ENCODE data around the gene DGCR6.
"Not testable (repeated sequence)": the region's sequence is repeated elsewhere in the genome, so short reads cannot be mapped to it uniquely, and the experiment has no call there.

DGCR6 gene

GRCh38 chr22:18954990-18955571 lies 49.0 kb downstream of the DGCR6 start:
- no peak overlapping the region for H3K9ac ChIP-seq
- H2AFZ ChIP-seq: no peak overlapping the region
- H3K4me1 ChIP-seq: no peaks in the 10 kb centered on the region
- no peak for TF ChIP-seq CTCF (IDR thresholded peaks at IDR 0.05)
- no peaks in the 10 kb centered on the region for H3K9me3 ChIP-seq (ENCODE audit: control insufficient read depth, low read length)
- no peak overlapping the region for H3K27ac ChIP-seq
- no peak overlapping the region for H3K4me3 ChIP-seq (ENCODE audit: low read depth, low read length)
- no peaks in the 10 kb centered on the region for H3K36me3 ChIP-seq (ENCODE audit: control insufficient read depth, insufficient read depth, low read length)
- no peak overlapping the region for H3K4me2 ChIP-seq (ENCODE audit: low read length)
- no peaks in the 10 kb centered on the region for H3K27me3 ChIP-seq (ENCODE audit: control insufficient read depth, insufficient read depth, low read length)
- no peaks in the 10 kb centered on the region for H3K79me2 ChIP-seq

GRCh38 chr22:18955696-18956095 lies 49.6 kb downstream of the DGCR6 start:
- Histone ChIP-seq H3K9me3 (ENCODE audit: control insufficient read depth, low read length) (no peaks in the 10 kb centered on the region), H3K9ac (no peak overlapping the region), H2AFZ (no peak overlapping the region), H3K36me3 (ENCODE audit: control insufficient read depth, insufficient read depth, low read length) (no peaks in the 10 kb centered on the region), H3K4me1 (no peaks in the 10 kb centered on the region), H3K27me3 (ENCODE audit: control insufficient read depth, insufficient read depth, low read length) (no peaks in the 10 kb centered on the region), H3K79me2 (no peaks in the 10 kb centered on the region), H3K4me2 (ENCODE audit: low read length) (no peak overlapping the region), H3K4me3 (ENCODE audit: low read depth, low read length) (no peak overlapping the region), H3K27ac (no peak overlapping the region)
- no peak for TF ChIP-seq CTCF (IDR thresholded peaks at IDR 0.05)

GRCh38 chr22:18956121-18956895 lies 50.2 kb downstream of the DGCR6 start:
- H3K4me1 ChIP-seq; H3K27me3 ChIP-seq (ENCODE audit: control insufficient read depth, insufficient read depth, low read length); H3K9ac ChIP-seq; H3K9me3 ChIP-seq (ENCODE audit: control insufficient read depth, low read length); H3K4me2 ChIP-seq (ENCODE audit: low read length); H3K79me2 ChIP-seq; H2AFZ ChIP-seq; H3K27ac ChIP-seq; H3K36me3 ChIP-seq (ENCODE audit: control insufficient read depth, insufficient read depth, low read length); H3K4me3 ChIP-seq (ENCODE audit: low read depth, low read length): not testable (repeated sequence)

GRCh38 chr22:18956956-18957355 lies 50.8 kb downstream of the DGCR6 start:
- H3K4me1 ChIP-seq; H3K9me3 ChIP-seq (ENCODE audit: control insufficient read depth, low read length); H3K4me3 ChIP-seq (ENCODE audit: low read depth, low read length); H3K9ac ChIP-seq; H3K36me3 ChIP-seq (ENCODE audit: control insufficient read depth, insufficient read depth, low read length); H3K27me3 ChIP-seq (ENCODE audit: control insufficient read depth, insufficient read depth, low read length); H2AFZ ChIP-seq; H3K27ac ChIP-seq; H3K79me2 ChIP-seq; H3K4me2 ChIP-seq (ENCODE audit: low read length): not testable (repeated sequence)

- not testable (repeated sequence) for H3K79me2 ChIP-seq; H3K9me3 ChIP-seq (ENCODE audit: control insufficient read depth, low read length); H3K27ac ChIP-seq; H3K9ac ChIP-seq; H2AFZ ChIP-seq; H3K4me1 ChIP-seq; H3K36me3 ChIP-seq (ENCODE audit: control insufficient read depth, insufficient read depth, low read length); H3K4me2 ChIP-seq (ENCODE audit: low read length); H3K27me3 ChIP-seq (ENCODE audit: control insufficient read depth, insufficient read depth, low read length); H3K4me3 ChIP-seq (ENCODE audit: low read depth, low read length)
Measured at GRCh38 chr22:18957621-18958320, 51.7 kb downstream of the DGCR6 start.

- not testable (repeated sequence) for H3K4me3 ChIP-seq (ENCODE audit: low read depth, low read length); H3K79me2 ChIP-seq; H3K27ac ChIP-seq; H3K4me1 ChIP-seq; H3K9me3 ChIP-seq (ENCODE audit: control insufficient read depth, low read length); H3K36me3 ChIP-seq (ENCODE audit: control insufficient read depth, insufficient read depth, low read length); H2AFZ ChIP-seq; H3K9ac ChIP-seq; H3K4me2 ChIP-seq (ENCODE audit: low read length); H3K27me3 ChIP-seq (ENCODE audit: control insufficient read depth, insufficient read depth, low read length)
Measured at GRCh38 chr22:18958321-18958705, 52.2 kb downstream of the DGCR6 start.

GRCh38 chr22:18958738-18959137 lies 52.6 kb downstream of the DGCR6 start:
- not testable (repeated sequence) for H3K27me3 ChIP-seq (ENCODE audit: control insufficient read depth, insufficient read depth, low read length); H3K4me2 ChIP-seq (ENCODE audit: low read length); H3K4me3 ChIP-seq (ENCODE audit: low read depth, low read length); H2AFZ ChIP-seq; H3K4me1 ChIP-seq; H3K9ac ChIP-seq; H3K27ac ChIP-seq; H3K36me3 ChIP-seq (ENCODE audit: control insufficient read depth, insufficient read depth, low read length); H3K9me3 ChIP-seq (ENCODE audit: control insufficient read depth, low read length); H3K79me2 ChIP-seq

GRCh38 chr22:18959266-18959665 lies 53.1 kb downstream of the DGCR6 start:
- not testable (repeated sequence) for H3K79me2 ChIP-seq, H3K27ac ChIP-seq, H2AFZ ChIP-seq

GRCh38 chr22:18959741-18960140 lies 53.6 kb downstream of the DGCR6 start:
- not testable (repeated sequence) for H3K4me3 ChIP-seq (ENCODE audit: low read depth, low read length); H3K27ac ChIP-seq; H3K4me1 ChIP-seq; H3K9ac ChIP-seq; H3K4me2 ChIP-seq (ENCODE audit: low read length); H3K79me2 ChIP-seq; H2AFZ ChIP-seq; H3K36me3 ChIP-seq (ENCODE audit: control insufficient read depth, insufficient read depth, low read length); H3K27me3 ChIP-seq (ENCODE audit: control insufficient read depth, insufficient read depth, low read length); H3K9me3 ChIP-seq (ENCODE audit: control insufficient read depth, low read length)

More at GRCh38 chr22:18959266-18959665, 53.1 kb downstream of the DGCR6 start:
- H3K4me3 ChIP-seq (ENCODE audit: low read depth, low read length); H3K27me3 ChIP-seq (ENCODE audit: control insufficient read depth, insufficient read depth, low read length); H3K4me2 ChIP-seq (ENCODE audit: low read length); H3K36me3 ChIP-seq (ENCODE audit: control insufficient read depth, insufficient read depth, low read length); H3K4me1 ChIP-seq; H3K9me3 ChIP-seq (ENCODE audit: control insufficient read depth, low read length); H3K9ac ChIP-seq: not testable (repeated sequence)
